ENCODE data around the gene WNT7A.
A peak's percentile ranks its signal among the peaks of the same experiment; 100 is the strongest.

The WNT7A gene

DNA sequence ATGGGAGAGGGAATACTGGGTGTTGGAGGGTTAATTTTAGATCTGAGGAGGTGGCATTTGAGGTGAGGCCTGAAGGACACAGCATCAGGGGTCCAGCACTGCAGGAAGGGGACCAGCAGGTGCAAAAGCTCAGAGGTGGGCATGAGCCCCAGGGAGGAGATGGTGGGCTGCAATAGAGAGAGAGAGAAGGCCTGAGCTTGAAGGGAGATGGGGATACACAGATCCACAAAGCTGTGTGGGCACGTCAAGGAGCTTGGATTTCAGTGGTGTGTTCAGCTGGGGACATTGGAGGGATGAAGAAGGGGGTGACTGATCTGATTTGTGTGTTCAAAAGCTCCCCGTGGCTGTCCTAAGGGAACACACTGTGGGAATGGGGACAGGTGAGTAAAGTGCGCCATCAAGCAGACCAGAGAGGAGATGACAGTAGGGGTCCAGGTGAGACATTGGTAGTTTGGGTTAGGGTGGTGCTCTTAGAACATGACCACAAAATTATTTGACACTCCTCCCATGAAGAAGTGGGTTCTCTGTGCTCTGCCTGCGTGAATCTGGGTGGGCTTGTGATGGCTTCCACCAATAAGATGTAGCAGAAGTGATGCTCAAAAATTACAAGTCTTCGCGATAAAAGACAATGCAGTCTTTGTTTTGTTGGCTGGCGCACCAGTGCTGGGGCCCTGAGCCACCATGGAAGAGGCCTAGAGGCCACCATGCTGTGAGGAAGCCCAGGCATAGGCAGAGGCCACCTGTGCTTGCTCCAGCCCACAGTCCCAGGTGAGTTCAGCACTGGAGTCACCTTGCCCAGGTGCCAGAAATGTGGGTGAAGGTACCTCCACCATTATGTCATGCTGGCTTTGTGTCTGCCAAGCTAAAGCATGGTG, 1.9 kb upstream of the WNT7A start:
- Mint-ChIP-seq H3K27me3 (peaks cover 72% of the 10 kb centered on the region), H3K9me3 (no peaks in the 10 kb centered on the region), H3K36me3 (ENCODE audit: insufficient read depth) (no peaks in the 10 kb centered on the region), H3K4me1 (peaks cover 4% of the 10 kb centered on the region), H3K27ac (ENCODE audit: low read depth) (no peak overlapping the region), H3K4me3 (peak overlapping the region; percentile 4)
- ATAC-seq (replicated peaks; ENCODE audit: extremely low read depth, poor library complexity, severe bottlenecking) (no peak), DNase-seq (ENCODE audit: low spot score in 2 of 2) (no peak)

DNA sequence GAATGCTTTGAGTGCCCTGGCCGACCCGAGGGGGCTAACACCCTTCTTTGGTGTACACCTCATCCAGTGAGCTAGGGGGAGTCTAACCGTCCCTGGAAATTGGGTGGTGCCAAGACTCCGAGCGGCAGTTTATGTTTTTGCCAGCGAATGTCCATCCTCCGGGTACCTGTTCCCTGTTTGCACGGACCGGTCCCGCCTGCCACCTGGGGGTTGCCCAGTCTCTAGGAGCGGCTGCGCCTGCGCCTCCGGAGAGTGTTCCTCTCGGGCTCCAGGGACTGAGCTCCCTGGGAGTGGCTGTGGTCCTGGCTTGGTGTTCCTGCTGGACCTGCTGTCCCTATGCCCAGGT, 913 bp upstream of the WNT7A start:
- no peak overlapping the region for H3K27ac Mint-ChIP-seq (ENCODE audit: low read depth)

DNA sequence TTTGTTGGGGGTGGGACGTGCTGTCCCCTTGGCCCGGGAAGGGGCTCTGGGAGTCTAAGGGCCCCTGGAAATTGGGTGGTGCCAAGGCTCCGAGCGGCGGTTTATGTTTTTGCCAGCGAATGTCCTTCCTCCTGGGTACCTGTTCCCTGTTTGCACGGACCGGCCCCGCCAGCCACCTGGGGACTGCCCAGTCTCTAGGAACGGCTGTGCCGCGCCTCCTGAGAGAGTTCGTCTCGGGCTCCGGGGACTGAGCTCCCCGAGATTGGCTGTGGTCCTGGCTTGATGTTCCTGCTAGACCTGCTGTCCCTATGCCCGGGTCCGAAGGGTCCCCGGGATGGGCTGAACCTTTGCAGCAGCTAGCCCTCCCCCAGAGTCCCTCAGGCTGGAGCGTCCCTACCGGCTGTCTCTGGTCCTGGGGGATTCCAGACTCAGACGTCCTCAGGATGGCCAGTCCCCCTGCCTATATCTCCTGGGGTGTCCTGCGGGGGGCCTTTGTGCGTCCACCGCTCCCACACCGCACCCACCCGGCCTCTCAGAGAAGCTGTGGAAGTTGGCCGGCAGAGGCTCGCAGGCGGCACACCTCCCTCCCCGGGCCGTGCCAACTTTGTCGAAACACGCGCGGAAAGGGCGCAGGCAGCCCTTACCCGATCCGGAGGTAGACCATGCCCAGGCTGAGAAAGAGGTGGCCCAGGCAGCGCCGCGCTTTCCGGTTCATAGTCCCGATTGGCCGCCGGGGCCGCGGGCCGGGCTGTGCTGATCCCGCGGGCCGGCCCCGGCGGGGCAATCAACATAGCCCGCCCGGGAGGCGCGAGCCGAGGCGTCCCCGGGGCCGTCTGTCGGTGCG, 547 bp downstream of the WNT7A start:
- DNase-seq (ENCODE audit: low spot score in 2 of 2) (no peak), ATAC-seq (replicated peaks; ENCODE audit: extremely low read depth, poor library complexity, severe bottlenecking) (peak; percentile 37)
- Mint-ChIP-seq H3K27ac (ENCODE audit: low read depth) (no peak overlapping the region), H3K36me3 (ENCODE audit: insufficient read depth) (no peaks in the 10 kb centered on the region), H3K27me3 (peaks cover 78% of the 10 kb centered on the region), H3K4me1 (peaks cover 4% of the 10 kb centered on the region), H3K9me3 (no peaks in the 10 kb centered on the region), H3K4me3 (peak overlapping the region; percentile 62)

More for the DNA sequence above, 913 bp upstream of the WNT7A start:
- peaks cover 4% of the 10 kb centered on the region for H3K4me1 Mint-ChIP-seq
- DNase-seq (ENCODE audit: low spot score in 2 of 2) (no peak), ATAC-seq (replicated peaks; ENCODE audit: extremely low read depth, poor library complexity, severe bottlenecking) (no peak)
- H3K9me3 Mint-ChIP-seq = no peaks in the 10 kb centered on the region
- H3K27me3 Mint-ChIP-seq = peaks cover 82% of the 10 kb centered on the region
- H3K36me3 Mint-ChIP-seq (ENCODE audit: insufficient read depth) = no peaks in the 10 kb centered on the region
- peak overlapping the region; percentile 4 for H3K4me3 Mint-ChIP-seq

DNA sequence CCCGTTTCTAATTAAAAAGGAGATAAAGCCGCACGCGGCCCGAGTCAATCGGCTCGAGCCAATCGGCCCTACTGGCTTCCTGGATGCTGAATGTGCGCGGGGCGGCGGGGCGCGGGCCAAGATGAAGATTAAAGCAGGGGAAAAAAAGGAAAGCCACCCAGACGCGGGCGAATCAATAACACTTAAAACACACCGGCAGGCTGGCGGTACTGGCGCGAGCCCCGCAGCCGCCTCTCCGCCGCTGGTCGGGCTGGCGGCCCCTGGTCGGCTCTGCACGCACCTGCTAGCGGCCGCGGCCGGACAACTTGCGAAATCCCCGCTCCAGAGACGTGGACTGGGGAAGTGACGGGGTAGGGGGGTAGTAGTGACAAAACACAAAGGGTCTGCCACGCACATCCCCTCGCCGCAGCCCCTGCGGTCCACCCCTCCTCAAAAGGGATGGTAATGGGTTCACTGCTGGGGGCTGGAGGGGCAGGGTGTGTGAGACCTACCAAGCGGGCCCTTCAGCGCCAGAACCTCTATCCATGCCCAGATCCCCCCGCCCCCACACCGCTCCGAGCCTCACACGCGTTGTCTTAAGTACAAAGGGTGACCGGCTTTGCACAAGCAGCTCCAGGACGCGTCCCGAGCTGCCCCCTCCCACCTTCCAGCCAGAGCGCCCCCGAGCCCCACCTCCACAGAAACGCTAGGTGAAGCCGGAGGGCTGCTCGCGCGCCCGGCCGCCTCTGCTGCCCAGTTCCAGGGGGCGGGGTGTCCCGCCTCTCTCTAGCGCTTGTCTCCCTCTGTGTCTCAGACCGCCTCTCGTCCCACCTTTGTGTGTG, 1.4 kb downstream of the WNT7A start:
- no peak for ATAC-seq (replicated peaks; ENCODE audit: extremely low read depth, poor library complexity, severe bottlenecking)
- H3K27ac Mint-ChIP-seq (ENCODE audit: low read depth) = no peak overlapping the region
- peaks cover 4% of the 10 kb centered on the region for H3K4me1 Mint-ChIP-seq
- peaks cover 75% of the 10 kb centered on the region for H3K27me3 Mint-ChIP-seq
- no peaks in the 10 kb centered on the region for H3K36me3 Mint-ChIP-seq (ENCODE audit: insufficient read depth)
- no peaks in the 10 kb centered on the region for H3K9me3 Mint-ChIP-seq
- DNase-seq (ENCODE audit: low spot score in 2 of 2) = no peak
- peak overlapping the region; percentile 62 for H3K4me3 Mint-ChIP-seq

DNA sequence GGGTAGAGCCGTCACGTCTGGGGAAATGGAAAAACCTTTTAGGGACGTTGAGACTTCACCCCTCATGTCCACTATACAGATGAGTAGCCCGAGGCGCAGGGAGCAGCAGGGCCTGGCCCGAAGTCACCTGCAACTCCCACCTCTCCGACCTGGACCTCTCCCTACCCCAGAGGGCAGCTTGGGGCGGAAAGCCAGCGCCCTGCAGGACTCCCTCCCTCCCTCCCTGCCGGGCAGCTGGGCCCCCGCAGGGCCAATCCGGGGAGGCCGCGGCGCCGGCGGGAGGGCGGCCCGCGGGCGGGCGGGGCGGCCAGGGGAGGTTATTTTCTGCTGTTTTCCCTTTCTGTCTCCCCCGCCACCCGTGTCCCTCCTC, 2.0 kb downstream of the WNT7A start:
- no peak for ATAC-seq (replicated peaks; ENCODE audit: extremely low read depth, poor library complexity, severe bottlenecking)
- Mint-ChIP-seq H3K36me3 (ENCODE audit: insufficient read depth) (peaks cover 2% of the 10 kb centered on the region), H3K27me3 (peaks cover 70% of the 10 kb centered on the region), H3K4me1 (peaks cover 4% of the 10 kb centered on the region), H3K27ac (ENCODE audit: low read depth) (no peak overlapping the region), H3K4me3 (peak overlapping the region; percentile 62), H3K9me3 (no peaks in the 10 kb centered on the region)
- DNase-seq (ENCODE audit: low spot score in 2 of 2) = no peak

DNA sequence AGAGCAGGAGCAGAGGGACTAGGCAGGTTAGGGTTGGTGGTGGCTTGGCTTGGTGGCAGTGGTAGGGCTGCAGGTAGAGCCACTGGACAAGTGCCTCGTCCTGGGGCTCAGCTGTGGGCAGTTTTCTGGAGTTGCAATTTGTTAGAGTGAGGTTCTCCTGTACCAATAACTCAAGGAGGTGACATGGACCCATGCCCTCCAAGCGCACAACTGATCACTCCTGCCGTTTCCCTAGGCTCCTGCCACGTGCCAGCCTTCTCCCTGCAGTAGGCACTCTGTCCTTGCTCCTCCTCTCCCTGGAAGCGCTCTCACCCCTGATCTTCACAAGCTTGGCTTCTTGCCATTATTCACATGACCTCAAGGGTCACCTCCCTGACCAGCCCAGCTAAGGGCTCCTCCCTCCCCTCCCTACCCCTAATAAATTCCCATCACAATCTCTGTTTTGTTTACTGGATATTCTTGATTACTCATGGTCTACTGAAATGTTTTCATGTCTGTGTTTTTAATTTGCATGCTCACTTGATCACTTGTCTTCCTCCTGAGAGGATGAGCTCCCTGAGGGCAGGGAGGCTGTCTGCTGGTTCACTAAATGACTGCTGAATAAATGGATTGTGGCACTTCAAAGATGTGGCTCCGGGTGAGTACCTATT, 3.3 kb downstream of the WNT7A start:
- Mint-ChIP-seq H3K27me3 (peaks cover 56% of the 10 kb centered on the region), H3K36me3 (ENCODE audit: insufficient read depth) (peaks cover 4% of the 10 kb centered on the region), H3K27ac (ENCODE audit: low read depth) (no peak overlapping the region), H3K9me3 (no peaks in the 10 kb centered on the region), H3K4me1 (peaks cover 4% of the 10 kb centered on the region), H3K4me3 (no peak overlapping the region)
- ATAC-seq (replicated peaks; ENCODE audit: extremely low read depth, poor library complexity, severe bottlenecking) (no peak), DNase-seq (ENCODE audit: low spot score in 2 of 2) (no peak)

DNA sequence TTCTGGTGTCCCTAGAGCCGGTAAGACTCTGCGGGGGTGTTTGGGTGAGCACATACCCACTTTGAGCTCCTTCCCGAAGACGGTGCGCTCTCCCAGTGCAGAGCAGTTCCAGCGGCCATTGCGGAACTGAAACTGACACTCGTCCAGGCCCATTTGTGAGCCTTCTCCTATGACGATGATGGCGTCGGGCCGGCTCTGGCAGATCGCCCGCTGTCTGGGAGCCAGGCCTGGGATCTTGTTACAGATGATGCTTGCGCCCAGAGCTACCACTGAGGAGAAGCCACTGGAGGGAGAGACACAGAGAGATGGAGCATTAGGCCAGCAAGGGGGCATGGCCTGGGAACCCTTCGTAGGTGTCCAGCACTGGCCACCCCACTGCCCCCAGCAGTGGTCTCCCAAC, 5.0 kb downstream of the WNT7A start:
- no peak overlapping the region for H3K27ac Mint-ChIP-seq (ENCODE audit: low read depth)
- DNase-seq (ENCODE audit: low spot score in 2 of 2) (no peak), ATAC-seq (replicated peaks; ENCODE audit: extremely low read depth, poor library complexity, severe bottlenecking) (no peak)
- H3K36me3 Mint-ChIP-seq (ENCODE audit: insufficient read depth) = peaks cover 4% of the 10 kb centered on the region
- no peak overlapping the region for H3K4me3 Mint-ChIP-seq
- H3K4me1 Mint-ChIP-seq = no peaks in the 10 kb centered on the region
- H3K9me3 Mint-ChIP-seq = no peaks in the 10 kb centered on the region
- peaks cover 48% of the 10 kb centered on the region for H3K27me3 Mint-ChIP-seq

DNA sequence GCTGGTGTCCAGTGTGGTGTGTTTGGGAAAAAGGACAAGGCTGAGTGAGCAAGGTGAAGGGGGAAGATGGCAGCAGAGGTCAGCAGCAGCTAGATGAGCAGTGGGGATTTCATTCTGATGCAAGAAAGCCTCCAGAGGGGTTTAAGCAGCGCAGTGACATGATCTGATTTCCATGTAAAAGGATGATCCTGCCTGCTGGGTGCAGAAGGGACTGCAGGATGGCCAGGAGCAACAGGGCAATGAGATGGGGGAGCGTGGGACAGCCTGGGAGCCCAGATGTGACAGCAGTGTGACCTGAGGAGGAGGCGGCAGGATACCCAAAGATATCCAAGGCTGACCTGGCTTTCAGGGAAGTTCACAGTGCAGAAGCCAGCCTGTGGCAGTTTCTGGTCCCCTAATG, 6.1 kb downstream of the WNT7A start:
- Mint-ChIP-seq H3K36me3 (ENCODE audit: insufficient read depth) (peaks cover 7% of the 10 kb centered on the region), H3K27ac (ENCODE audit: low read depth) (no peak overlapping the region), H3K4me1 (no peaks in the 10 kb centered on the region), H3K9me3 (no peaks in the 10 kb centered on the region), H3K4me3 (no peak overlapping the region), H3K27me3 (peaks cover 45% of the 10 kb centered on the region)
- ATAC-seq (replicated peaks; ENCODE audit: extremely low read depth, poor library complexity, severe bottlenecking) = no peak
- no peak for DNase-seq (ENCODE audit: low spot score in 2 of 2)

DNA sequence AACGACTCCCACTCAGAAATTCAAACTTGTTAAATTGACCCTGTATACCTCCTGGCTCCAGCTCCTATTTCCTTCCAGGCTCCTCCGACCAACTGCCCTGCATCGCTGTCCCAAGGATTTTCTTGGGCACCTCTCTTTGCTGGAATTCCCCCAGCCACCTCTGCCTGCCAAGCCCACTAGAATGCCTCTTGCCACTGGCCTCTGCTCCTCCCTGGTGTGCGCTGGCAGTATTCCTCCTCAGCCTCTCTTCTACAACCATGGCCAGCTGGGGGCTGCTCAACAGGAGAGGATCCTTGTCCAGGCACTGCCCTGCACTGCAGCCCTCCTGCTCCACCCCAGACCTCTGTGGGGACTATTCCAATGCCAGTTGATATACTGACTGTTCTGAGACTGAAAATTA, 7.4 kb downstream of the WNT7A start:
- H3K27ac Mint-ChIP-seq (ENCODE audit: low read depth) = no peak overlapping the region
- no peak overlapping the region for H3K4me3 Mint-ChIP-seq
- peaks cover 7% of the 10 kb centered on the region for H3K36me3 Mint-ChIP-seq (ENCODE audit: insufficient read depth)
- H3K27me3 Mint-ChIP-seq = peaks cover 32% of the 10 kb centered on the region
- peaks cover 11% of the 10 kb centered on the region for H3K4me1 Mint-ChIP-seq
- no peaks in the 10 kb centered on the region for H3K9me3 Mint-ChIP-seq
- DNase-seq (ENCODE audit: low spot score in 2 of 2) = no peak
- ATAC-seq (replicated peaks; ENCODE audit: extremely low read depth, poor library complexity, severe bottlenecking) = no peak

DNA sequence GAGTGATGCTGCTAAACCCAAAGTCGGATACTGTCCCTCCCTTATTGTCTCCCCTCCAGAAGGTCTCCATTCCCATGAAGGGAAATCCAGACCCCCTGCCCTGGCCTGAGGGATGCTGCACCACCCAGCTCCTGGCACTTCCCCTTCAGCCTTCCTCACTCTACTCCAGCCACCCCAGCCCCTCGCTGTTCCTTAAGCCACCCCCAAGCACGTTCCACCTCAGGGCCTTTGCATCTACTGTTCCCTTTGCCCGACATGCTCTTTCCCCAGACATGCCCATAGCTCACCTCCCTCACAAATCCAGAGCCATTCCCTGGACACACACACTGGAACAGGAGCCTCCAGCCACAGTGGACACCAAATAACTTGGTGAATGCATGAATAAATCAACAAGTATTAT, 8.1 kb downstream of the WNT7A start:
- peaks cover 7% of the 10 kb centered on the region for H3K36me3 Mint-ChIP-seq (ENCODE audit: insufficient read depth)
- H3K4me1 Mint-ChIP-seq = peaks cover 14% of the 10 kb centered on the region

DNA sequence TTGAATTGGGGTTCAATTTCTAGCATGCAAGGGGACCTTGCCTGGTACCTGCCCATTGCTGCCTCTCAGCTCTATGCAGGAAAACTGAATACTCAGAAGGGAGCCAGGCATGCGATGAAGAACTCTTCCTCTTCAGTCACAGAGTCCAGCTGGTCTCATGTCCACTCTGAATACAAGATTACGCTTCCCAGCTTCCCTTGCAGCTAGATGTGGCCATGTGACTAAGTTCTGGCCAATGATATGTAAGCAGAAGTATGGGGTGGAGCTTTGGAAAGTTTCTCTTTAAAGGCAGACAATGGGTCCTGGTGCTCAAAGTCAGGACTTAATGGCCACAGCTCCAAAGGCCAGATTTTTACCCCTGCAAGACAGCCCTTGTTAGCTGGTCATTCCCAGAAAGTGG, 9.0 kb downstream of the WNT7A start:
- Mint-ChIP-seq H3K27me3 (peaks cover 16% of the 10 kb centered on the region), H3K36me3 (ENCODE audit: insufficient read depth) (peaks cover 9% of the 10 kb centered on the region), H3K27ac (ENCODE audit: low read depth) (no peak overlapping the region), H3K9me3 (no peaks in the 10 kb centered on the region), H3K4me3 (no peak overlapping the region), H3K4me1 (peaks cover 23% of the 10 kb centered on the region)
- ATAC-seq (replicated peaks; ENCODE audit: extremely low read depth, poor library complexity, severe bottlenecking) (no peak), DNase-seq (ENCODE audit: low spot score in 2 of 2) (no peak)

More for the DNA sequence above, 8.1 kb downstream of the WNT7A start:
- no peaks in the 10 kb centered on the region for H3K9me3 Mint-ChIP-seq
- H3K27me3 Mint-ChIP-seq = peaks cover 25% of the 10 kb centered on the region
- peak overlapping the region; percentile 63 for H3K27ac Mint-ChIP-seq (ENCODE audit: low read depth)
- no peak overlapping the region for H3K4me3 Mint-ChIP-seq
- ATAC-seq (replicated peaks; ENCODE audit: extremely low read depth, poor library complexity, severe bottlenecking) (no peak), DNase-seq (ENCODE audit: low spot score in 2 of 2) (no peak)

DNA sequence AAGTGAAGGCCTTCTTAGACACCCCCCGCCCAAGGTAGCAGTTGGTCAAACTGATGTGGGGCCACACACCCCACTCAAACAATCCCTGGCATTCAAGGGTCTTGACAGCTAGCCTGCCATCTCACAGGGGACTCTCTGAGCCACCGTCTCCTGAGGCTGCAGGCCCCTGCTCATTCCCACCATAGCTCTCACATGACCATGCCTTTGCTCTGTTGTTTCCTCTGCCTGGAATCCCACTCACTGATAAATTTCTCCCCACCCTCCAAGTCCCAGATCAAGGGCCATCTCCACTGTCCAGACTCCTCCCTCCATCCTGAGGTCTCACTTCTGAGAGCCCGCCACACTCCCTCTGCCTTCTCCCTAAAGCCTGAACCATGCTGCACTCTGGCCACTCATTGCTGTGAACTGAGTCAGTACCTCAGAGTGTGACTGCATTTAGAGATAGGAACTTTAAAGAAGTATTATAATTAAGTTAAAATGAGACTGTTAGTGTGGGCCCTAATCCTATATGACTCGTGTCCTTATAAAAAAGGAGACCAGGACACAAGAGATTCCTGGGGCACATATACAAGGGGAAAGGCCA, 10.0 kb downstream of the WNT7A start:
- Mint-ChIP-seq H3K27me3 (peaks cover 10% of the 10 kb centered on the region), H3K4me1 (peaks cover 30% of the 10 kb centered on the region), H3K36me3 (ENCODE audit: insufficient read depth) (peaks cover 9% of the 10 kb centered on the region), H3K4me3 (no peak overlapping the region), H3K9me3 (no peaks in the 10 kb centered on the region), H3K27ac (ENCODE audit: low read depth) (peak overlapping the region; percentile 83)
- ATAC-seq (replicated peaks; ENCODE audit: extremely low read depth, poor library complexity, severe bottlenecking) (no peak), DNase-seq (ENCODE audit: low spot score in 2 of 2) (no peak)
